Mesendoderm (in vitro differentiated cells): Measurements from ENCODE around the gene CD248.

Source experiments
- DNase-seq: peaks from one replicate; pipeline ENCODE4 v3.0.0; 2013
- H2AK5ac ChIP-seq: 2 replicates; pipeline ENCODE4 v1.6.1; 2013; ENCODE audit warnings: low read length, inconsistent platforms
- H2BK120ac ChIP-seq: 2 replicates; pipeline ENCODE4 v1.6.1; 2013; ENCODE audit warnings: low read depth, mild to moderate bottlenecking, low read length, moderate library complexity, mixed read lengths
- H2BK15ac ChIP-seq: replicated peaks from 2 replicates; pipeline ENCODE4 v1.6.1; 2013; ENCODE audit warnings: low read depth, mild to moderate bottlenecking, moderate library complexity
- H2BK5ac ChIP-seq: 2 replicates; pipeline ENCODE4 v1.6.1; 2013; ENCODE audit warnings: low read length, inconsistent platforms
- H3K18ac ChIP-seq: 2 replicates; pipeline ENCODE4 v1.6.1; 2013; ENCODE audit warnings: mild to moderate bottlenecking, low read length, mixed read lengths
- H3K23ac ChIP-seq: one replicate; pipeline ENCODE4 v1.6.1; 2013; ENCODE audit warnings: low read length
- H3K27ac ChIP-seq: 2 replicates; pipeline ENCODE4 v1.5.1; 2013; ENCODE audit warnings: low read depth, mild to moderate bottlenecking, inconsistent platforms, low read length, moderate library complexity
- H3K27me3 ChIP-seq: 2 replicates; pipeline ENCODE4 v1.6.1; 2013; ENCODE audit warnings: low read length, control low read depth, mild to moderate bottlenecking, inconsistent platforms; ENCODE audit not compliant: insufficient read depth, poor library complexity
- H3K36me3 ChIP-seq: 2 replicates; pipeline ENCODE4 v1.6.1; 2013; ENCODE audit warnings: low read length, inconsistent platforms; ENCODE audit not compliant: control insufficient read depth, insufficient read depth
- H3K4ac ChIP-seq: one replicate; pipeline ENCODE4 v1.6.1; 2013; ENCODE audit warnings: low read depth, mild to moderate bottlenecking, low read length, moderate library complexity
- H3K4me1 ChIP-seq: 2 replicates; pipeline ENCODE4 v1.6.1; 2013; ENCODE audit warnings: low read depth, low read length, inconsistent platforms; ENCODE audit not compliant: control insufficient read depth
- H3K4me2 ChIP-seq: 2 replicates; pipeline ENCODE4 v1.6.1; 2013; ENCODE audit warnings: low read length
- H3K4me3 ChIP-seq: 2 replicates; pipeline ENCODE4 v1.5.1; 2013; ENCODE audit warnings: mild to moderate bottlenecking, low read length
- H3K56ac ChIP-seq: one replicate; pipeline ENCODE4 v1.6.1; 2013; ENCODE audit warnings: low read length
- H3K79me1 ChIP-seq: 2 replicates; pipeline ENCODE4 v1.6.1; 2013; ENCODE audit warnings: low read length, inconsistent platforms
- H3K79me2 ChIP-seq: 2 replicates; pipeline ENCODE4 v1.6.1; 2013; ENCODE audit warnings: mild to moderate bottlenecking, low read length; ENCODE audit not compliant: control insufficient read depth, insufficient read depth
- H3K9ac ChIP-seq: 2 replicates; pipeline ENCODE4 v1.6.1; 2013; ENCODE audit warnings: low read length, inconsistent platforms
- H4K5ac ChIP-seq: one replicate; pipeline ENCODE4 v1.6.1; 2013; ENCODE audit warnings: low read length
- H4K8ac ChIP-seq: one replicate; pipeline ENCODE4 v1.6.1; 2013; ENCODE audit warnings: low read depth, mild to moderate bottlenecking, control low read depth, low read length, moderate library complexity
- WGBS: extraction: QIAGEN DNeasy Blood & Tissue Kit; methylation state at CpG from one replicate; pipeline ENCODE4 v1.1.7; 2013; ENCODE audit warnings: low lambda C conversion rate, missing lambda C conversion rate; ENCODE audit not compliant: insufficient coverage; ENCODE audit errors: extremely low coverage; 5-methylcytosine and 5-hydroxymethylcytosine counted together

Gene CD248

GRCh38 chr11:66334605-66335442 lies 18.0 kb upstream of the CD248 start:
- H3K9ac ChIP-seq, result no peak overlapping the region
- H3K4me2 ChIP-seq, result no peak overlapping the region
- H2BK15ac ChIP-seq, result no peak overlapping the region
- no CpG with 5 or more reads among the region's 42 CpGs for WGBS
- H3K27me3 ChIP-seq, result no peaks in the 10 kb centered on the region
- H3K4ac ChIP-seq, result no peak overlapping the region
- H2BK5ac ChIP-seq, result no peak overlapping the region
- peaks cover 2% of the 10 kb centered on the region for H3K4me1 ChIP-seq
- no peak for DNase-seq
- no peak overlapping the region for H2AK5ac ChIP-seq
- no peak overlapping the region for H4K8ac ChIP-seq
- H3K27ac ChIP-seq, result no peak overlapping the region
- H2BK120ac ChIP-seq, result no peak overlapping the region
- H3K36me3 ChIP-seq, result no peaks in the 10 kb centered on the region
- peak overlapping the region; percentile 77 for H3K56ac ChIP-seq
- no peak overlapping the region for H3K18ac ChIP-seq
- H3K79me1 ChIP-seq, result no peaks in the 10 kb centered on the region
- H3K4me3 ChIP-seq, result no peak overlapping the region
- H4K5ac ChIP-seq, result no peak overlapping the region
- no peaks in the 10 kb centered on the region for H3K79me2 ChIP-seq
- no peak overlapping the region for H3K23ac ChIP-seq

GRCh38 chr11:66333896-66334604 lies 17.2 kb upstream of the CD248 start:
- Histone ChIP-seq H3K27ac (no peak overlapping the region), H3K27me3 (no peaks in the 10 kb centered on the region), H2BK120ac (no peak overlapping the region), H4K8ac (no peak overlapping the region), H3K18ac (no peak overlapping the region), H3K4me1 (peaks cover 2% of the 10 kb centered on the region), H3K79me2 (no peaks in the 10 kb centered on the region), H2BK15ac (no peak overlapping the region), H4K5ac (no peak overlapping the region), H3K23ac (no peak overlapping the region), H3K4me2 (no peak overlapping the region), H2AK5ac (no peak overlapping the region), H3K36me3 (no peaks in the 10 kb centered on the region), H3K9ac (no peak overlapping the region), H3K4ac (no peak overlapping the region), H2BK5ac (no peak overlapping the region), H3K4me3 (no peak overlapping the region), H3K79me1 (no peaks in the 10 kb centered on the region), H3K56ac (no peak overlapping the region)
- no peak for DNase-seq
- WGBS, result no CpG with 5 or more reads among the region's 29 CpGs

DNA sequence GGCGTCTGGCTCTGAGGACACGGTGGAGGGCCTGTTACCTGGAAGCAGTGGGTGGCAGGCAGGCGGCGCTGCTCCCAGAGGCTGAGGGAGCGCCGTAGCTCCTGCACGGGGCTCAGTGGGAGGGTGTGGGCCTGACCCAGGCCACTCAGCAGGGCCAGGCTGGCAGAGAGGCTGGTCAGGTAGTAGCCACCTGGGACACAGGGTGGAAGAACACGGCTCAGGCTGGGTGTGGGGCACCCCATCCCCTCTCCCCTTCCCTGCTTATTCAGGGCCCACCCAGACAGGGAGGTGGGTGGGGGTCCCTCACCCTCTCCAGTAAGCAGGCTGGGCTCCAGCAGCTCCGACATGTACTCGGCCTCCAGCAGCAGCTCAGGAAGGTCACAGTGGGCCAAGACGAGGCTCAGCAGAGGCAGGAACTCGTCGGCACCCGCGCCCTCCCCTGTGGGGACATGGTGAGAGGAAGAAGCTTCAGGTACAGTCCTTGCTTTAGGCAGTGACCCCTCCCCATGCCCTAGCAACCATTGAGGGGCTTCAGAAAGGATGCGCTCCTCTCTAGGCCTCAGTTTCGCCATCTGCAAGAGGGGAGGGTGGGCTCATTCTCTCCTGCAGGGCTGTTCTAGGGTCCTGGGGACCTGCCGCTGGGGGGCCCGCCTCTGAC lies 16.5 kb upstream of the CD248 start:
- H3K23ac ChIP-seq, result no peak overlapping the region
- no peaks in the 10 kb centered on the region for H3K79me2 ChIP-seq
- DNase-seq, result no peak
- no peak overlapping the region for H4K8ac ChIP-seq
- H3K36me3 ChIP-seq, result no peaks in the 10 kb centered on the region
- H2BK120ac ChIP-seq, result no peak overlapping the region
- no peak overlapping the region for H2AK5ac ChIP-seq
- no peak overlapping the region for H3K27ac ChIP-seq
- no CpG with 5 or more reads among the region's 19 CpGs for WGBS
- H2BK5ac ChIP-seq, result no peak overlapping the region
- H3K27me3 ChIP-seq, result no peaks in the 10 kb centered on the region
- no peak overlapping the region for H3K18ac ChIP-seq
- peaks cover 6% of the 10 kb centered on the region for H3K4me1 ChIP-seq
- H2BK15ac ChIP-seq, result no peak overlapping the region
- H4K5ac ChIP-seq, result no peak overlapping the region
- H3K4me3 ChIP-seq, result no peak overlapping the region
- no peak overlapping the region for H3K56ac ChIP-seq
- H3K9ac ChIP-seq, result no peak overlapping the region
- H3K79me1 ChIP-seq, result no peaks in the 10 kb centered on the region
- H3K4ac ChIP-seq, result no peak overlapping the region
- H3K4me2 ChIP-seq, result no peak overlapping the region

DNA sequence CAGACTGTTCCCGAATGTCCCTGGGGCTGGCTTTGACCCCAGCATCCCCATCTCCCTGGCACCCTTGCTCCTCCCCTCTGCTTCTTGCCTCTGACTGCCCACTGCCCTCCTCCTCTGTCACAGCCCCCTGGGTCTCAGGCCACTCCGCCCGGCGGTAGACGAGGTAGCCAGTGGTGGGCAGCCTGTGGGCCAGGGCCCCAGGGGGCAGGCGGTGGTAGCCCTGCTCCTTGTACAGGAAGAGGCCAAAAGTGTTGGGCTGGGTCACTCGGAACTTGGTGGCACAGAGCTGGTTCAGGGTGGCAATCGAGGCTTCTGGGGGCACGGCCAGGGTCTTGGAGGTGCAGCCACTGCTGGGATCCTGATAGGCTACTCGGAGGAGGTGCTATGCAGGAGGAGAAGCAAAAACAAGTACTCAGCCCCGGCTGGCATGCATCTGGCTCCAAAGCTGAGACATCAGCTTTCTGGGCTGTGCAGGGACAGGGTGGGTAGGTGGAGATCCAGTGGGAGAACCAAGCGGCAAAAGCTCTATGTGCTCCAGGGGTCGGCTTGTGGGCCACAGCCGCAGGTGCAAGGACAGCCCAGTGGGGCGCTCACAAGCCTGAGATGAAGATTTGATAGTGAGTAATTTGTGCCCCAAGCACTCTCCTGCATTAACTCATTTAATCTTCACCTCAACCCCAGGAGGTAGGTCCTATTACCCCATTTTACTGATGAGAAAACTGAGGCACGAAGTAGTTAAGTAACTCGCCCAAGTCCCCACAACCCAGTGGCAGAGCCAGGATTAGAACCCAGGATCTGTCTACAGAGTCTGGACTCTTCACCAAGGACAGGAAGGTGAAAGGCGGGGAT lies 15.8 kb upstream of the CD248 start:
- no peak overlapping the region for H2BK5ac ChIP-seq
- no peaks in the 10 kb centered on the region for H3K79me1 ChIP-seq
- no peak overlapping the region for H4K5ac ChIP-seq
- no peaks in the 10 kb centered on the region for H3K36me3 ChIP-seq
- no peak overlapping the region for H2BK120ac ChIP-seq
- no peak overlapping the region for H3K9ac ChIP-seq
- no peak overlapping the region for H3K56ac ChIP-seq
- H3K4ac ChIP-seq, result no peak overlapping the region
- H3K79me2 ChIP-seq, result no peaks in the 10 kb centered on the region
- H3K18ac ChIP-seq, result no peak overlapping the region
- no peak overlapping the region for H3K27ac ChIP-seq
- H3K4me1 ChIP-seq, result peaks cover 6% of the 10 kb centered on the region
- H2BK15ac ChIP-seq, result no peak overlapping the region
- no peak overlapping the region for H2AK5ac ChIP-seq
- H3K4me2 ChIP-seq, result no peak overlapping the region
- no CpG with 5 or more reads among the region's 18 CpGs for WGBS
- H3K27me3 ChIP-seq, result no peaks in the 10 kb centered on the region
- H3K4me3 ChIP-seq, result no peak overlapping the region
- no peak for DNase-seq
- no peak overlapping the region for H3K23ac ChIP-seq
- H4K8ac ChIP-seq, result no peak overlapping the region

DNA sequence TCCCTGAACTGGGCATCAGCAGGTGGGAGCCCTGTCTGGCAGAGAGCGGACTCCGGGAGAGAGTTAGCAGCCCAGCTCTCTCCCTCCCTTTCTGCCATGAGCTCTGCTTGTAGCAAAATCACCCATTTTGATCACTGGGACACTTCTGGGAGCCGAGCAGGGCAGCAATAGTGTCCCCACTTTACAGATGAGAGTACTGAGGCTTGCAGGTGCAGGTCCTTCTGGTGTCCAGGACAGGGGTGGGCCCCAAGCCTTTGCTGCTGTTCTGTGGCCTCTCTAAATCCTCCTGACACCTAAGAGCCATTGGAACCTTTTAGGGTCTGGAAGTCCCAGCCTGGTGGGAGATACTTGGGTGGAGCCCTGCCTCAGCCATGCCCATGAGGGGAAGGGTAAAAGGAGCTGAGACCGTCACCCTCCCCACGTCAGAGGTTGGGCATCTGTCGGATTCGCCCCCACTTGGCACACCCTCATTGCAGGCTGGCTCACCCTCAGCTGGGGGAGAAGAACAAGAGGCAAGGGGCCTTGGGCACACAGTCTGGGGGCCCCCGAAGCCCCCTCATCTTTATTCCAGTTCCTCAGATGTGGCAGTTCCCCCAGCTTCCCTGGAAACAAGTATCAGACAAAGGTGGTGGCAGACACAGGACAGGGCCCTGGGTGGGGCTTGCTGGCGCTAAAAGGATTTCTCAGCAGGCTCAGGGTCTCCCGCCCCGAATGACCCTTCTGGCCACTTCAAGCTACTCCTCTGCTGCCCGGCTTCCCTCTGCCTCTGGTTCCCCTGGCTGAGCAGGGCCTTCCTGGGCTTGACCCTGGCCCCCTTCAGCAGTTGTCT lies 14.9 kb upstream of the CD248 start:
- Histone ChIP-seq H3K79me1 (no peaks in the 10 kb centered on the region), H3K4me3 (no peak overlapping the region), H3K4ac (no peak overlapping the region), H3K36me3 (no peaks in the 10 kb centered on the region), H3K27ac (no peak overlapping the region), H3K79me2 (no peaks in the 10 kb centered on the region), H2BK120ac (no peak overlapping the region), H3K4me2 (no peak overlapping the region), H4K8ac (no peak overlapping the region), H3K9ac (no peak overlapping the region), H4K5ac (no peak overlapping the region), H2BK5ac (no peak overlapping the region), H3K27me3 (no peaks in the 10 kb centered on the region), H3K56ac (no peak overlapping the region), H2BK15ac (no peak overlapping the region), H2AK5ac (no peak overlapping the region), H3K23ac (no peak overlapping the region), H3K18ac (no peak overlapping the region), H3K4me1 (peaks cover 6% of the 10 kb centered on the region)
- no peak for DNase-seq
- no CpG with 5 or more reads among the region's 12 CpGs for WGBS
